ENCODE results near the gene PRDM5.

DNA sequence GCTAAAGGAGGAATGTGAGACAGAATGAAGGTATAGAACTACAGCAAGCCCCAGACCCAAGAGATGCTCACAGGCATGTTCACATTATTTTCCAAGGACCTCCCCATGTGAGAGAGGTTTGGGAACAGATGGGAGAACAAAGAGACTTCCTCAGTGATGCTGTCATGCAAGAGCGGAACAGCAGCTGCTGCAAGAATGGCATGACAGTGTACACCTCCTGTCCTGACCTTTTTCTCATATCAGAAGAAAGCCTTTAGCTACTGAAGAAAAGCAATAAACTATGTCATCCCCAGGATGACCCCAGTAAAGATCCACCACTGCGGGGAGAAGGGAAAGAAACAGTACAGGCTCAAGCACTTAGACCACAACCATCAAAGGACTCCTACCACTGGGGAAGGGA is 7.2 kb downstream of the PRDM5 start:
- TF ChIP-seq, protein P1, sequence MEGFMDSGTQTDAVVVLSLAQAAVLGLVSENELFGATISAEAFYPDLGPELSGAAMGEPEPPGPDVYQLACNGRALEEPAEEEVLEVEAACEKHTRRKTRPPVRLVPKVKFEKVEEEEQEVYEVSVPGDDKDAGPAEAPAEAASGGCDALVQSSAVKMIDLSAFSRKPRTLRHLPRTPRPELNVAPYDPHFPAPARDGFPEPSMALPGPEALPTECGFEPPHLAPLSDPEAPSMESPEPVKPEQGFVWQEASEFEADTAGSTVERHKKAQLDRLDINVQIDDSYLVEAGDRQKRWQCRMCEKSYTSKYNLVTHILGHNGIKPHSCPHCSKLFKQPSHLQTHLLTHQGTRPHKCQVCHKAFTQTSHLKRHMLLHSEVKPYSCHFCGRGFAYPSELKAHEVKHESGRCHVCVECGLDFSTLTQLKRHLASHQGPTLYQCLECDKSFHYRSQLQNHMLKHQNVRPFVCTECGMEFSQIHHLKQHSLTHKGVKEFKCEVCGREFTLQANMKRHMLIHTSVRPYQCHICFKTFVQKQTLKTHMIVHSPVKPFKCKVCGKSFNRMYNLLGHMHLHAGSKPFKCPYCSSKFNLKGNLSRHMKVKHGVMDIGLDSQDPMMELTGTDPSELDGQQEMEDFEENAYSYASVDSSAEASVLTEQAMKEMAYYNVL (CRISPR knock-in tag; IDR thresholded peaks at IDR 0.05; ENCODE audit: borderline replicate concordance) = no peak
- TF ChIP-seq HDAC1 (CRISPR knock-in tag; IDR thresholded peaks at IDR 0.05) = no peak
- TF ChIP-seq, protein P2, sequence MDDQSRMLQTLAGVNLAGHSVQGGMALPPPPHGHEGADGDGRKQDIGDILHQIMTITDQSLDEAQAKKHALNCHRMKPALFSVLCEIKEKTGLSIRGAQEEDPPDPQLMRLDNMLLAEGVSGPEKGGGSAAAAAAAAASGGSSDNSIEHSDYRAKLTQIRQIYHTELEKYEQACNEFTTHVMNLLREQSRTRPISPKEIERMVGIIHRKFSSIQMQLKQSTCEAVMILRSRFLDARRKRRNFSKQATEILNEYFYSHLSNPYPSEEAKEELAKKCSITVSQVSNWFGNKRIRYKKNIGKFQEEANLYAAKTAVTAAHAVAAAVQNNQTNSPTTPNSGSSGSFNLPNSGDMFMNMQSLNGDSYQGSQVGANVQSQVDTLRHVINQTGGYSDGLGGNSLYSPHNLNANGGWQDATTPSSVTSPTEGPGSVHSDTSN (CRISPR knock-in tag; IDR thresholded peaks at IDR 0.05; ENCODE audit: borderline replicate concordance) = no peak
- no peak for TF ChIP-seq ARID2 (CRISPR knock-in tag; IDR thresholded peaks at IDR 0.05; ENCODE audit: borderline replicate concordance)
- no peak for TF ChIP-seq KLF15 (CRISPR knock-in tag; IDR thresholded peaks at IDR 0.05; ENCODE audit: borderline replicate concordance)
- no peak for TF ChIP-seq ZNF251 (CRISPR knock-in tag; IDR thresholded peaks at IDR 0.05)
- TF ChIP-seq MAZ (IDR thresholded peaks at IDR 0.05; ENCODE audit: borderline replicate concordance, low read depth, low read length) = no peak
- TF ChIP-seq MAZ (CRISPR knock-in tag; IDR thresholded peaks at IDR 0.05; ENCODE audit: low read depth) = no peak
- TF ChIP-seq, protein P3, sequence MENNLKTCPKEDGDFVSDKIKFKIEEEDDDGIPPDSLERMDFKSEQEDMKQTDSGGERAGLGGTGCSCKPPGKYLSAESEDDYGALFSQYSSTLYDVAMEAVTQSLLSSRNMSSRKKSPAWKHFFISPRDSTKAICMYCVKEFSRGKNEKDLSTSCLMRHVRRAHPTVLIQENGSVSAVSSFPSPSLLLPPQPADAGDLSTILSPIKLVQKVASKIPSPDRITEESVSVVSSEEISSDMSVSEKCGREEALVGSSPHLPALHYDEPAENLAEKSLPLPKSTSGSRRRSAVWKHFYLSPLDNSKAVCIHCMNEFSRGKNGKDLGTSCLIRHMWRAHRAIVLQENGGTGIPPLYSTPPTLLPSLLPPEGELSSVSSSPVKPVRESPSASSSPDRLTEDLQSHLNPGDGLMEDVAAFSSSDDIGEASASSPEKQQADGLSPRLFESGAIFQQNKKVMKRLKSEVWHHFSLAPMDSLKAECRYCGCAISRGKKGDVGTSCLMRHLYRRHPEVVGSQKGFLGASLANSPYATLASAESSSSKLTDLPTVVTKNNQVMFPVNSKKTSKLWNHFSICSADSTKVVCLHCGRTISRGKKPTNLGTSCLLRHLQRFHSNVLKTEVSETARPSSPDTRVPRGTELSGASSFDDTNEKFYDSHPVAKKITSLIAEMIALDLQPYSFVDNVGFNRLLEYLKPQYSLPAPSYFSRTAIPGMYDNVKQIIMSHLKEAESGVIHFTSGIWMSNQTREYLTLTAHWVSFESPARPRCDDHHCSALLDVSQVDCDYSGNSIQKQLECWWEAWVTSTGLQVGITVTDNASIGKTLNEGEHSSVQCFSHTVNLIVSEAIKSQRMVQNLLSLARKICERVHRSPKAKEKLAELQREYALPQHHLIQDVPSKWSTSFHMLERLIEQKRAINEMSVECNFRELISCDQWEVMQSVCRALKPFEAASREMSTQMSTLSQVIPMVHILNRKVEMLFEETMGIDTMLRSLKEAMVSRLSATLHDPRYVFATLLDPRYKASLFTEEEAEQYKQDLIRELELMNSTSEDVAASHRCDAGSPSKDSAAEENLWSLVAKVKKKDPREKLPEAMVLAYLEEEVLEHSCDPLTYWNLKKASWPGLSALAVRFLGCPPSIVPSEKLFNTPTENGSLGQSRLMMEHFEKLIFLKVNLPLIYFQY (CRISPR knock-in tag; IDR thresholded peaks at IDR 0.05; ENCODE audit: borderline replicate concordance) = no peak
- no peak for TF ChIP-seq ZFY (CRISPR knock-in tag; IDR thresholded peaks at IDR 0.05)
- TF ChIP-seq, protein P4, sequence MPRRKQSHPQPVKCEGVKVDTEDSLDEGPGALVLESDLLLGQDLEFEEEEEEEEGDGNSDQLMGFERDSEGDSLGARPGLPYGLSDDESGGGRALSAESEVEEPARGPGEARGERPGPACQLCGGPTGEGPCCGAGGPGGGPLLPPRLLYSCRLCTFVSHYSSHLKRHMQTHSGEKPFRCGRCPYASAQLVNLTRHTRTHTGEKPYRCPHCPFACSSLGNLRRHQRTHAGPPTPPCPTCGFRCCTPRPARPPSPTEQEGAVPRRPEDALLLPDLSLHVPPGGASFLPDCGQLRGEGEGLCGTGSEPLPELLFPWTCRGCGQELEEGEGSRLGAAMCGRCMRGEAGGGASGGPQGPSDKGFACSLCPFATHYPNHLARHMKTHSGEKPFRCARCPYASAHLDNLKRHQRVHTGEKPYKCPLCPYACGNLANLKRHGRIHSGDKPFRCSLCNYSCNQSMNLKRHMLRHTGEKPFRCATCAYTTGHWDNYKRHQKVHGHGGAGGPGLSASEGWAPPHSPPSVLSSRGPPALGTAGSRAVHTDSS (CRISPR knock-in tag; conservative IDR thresholded peaks at IDR 0.05) = no peak
- TF ChIP-seq CCAR2 (optimal IDR thresholded peaks at IDR 0.05; ENCODE audit: low read depth, low read length) = no peak
- TF ChIP-seq NFIC (IDR thresholded peaks at IDR 0.05; ENCODE audit: low read length) = no peak
- TF ChIP-seq, protein P5, sequence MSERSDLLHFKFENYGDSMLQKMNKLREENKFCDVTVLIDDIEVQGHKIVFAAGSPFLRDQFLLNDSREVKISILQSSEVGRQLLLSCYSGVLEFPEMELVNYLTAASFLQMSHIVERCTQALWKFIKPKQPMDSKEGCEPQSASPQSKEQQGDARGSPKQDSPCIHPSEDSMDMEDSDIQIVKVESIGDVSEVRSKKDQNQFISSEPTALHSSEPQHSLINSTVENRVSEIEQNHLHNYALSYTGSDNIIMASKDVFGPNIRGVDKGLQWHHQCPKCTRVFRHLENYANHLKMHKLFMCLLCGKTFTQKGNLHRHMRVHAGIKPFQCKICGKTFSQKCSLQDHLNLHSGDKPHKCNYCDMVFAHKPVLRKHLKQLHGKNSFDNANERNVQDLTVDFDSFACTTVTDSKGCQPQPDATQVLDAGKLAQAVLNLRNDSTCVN (CRISPR knock-in tag; IDR thresholded peaks at IDR 0.05; ENCODE audit: borderline replicate concordance) = no peak
- TF ChIP-seq, protein P6, sequence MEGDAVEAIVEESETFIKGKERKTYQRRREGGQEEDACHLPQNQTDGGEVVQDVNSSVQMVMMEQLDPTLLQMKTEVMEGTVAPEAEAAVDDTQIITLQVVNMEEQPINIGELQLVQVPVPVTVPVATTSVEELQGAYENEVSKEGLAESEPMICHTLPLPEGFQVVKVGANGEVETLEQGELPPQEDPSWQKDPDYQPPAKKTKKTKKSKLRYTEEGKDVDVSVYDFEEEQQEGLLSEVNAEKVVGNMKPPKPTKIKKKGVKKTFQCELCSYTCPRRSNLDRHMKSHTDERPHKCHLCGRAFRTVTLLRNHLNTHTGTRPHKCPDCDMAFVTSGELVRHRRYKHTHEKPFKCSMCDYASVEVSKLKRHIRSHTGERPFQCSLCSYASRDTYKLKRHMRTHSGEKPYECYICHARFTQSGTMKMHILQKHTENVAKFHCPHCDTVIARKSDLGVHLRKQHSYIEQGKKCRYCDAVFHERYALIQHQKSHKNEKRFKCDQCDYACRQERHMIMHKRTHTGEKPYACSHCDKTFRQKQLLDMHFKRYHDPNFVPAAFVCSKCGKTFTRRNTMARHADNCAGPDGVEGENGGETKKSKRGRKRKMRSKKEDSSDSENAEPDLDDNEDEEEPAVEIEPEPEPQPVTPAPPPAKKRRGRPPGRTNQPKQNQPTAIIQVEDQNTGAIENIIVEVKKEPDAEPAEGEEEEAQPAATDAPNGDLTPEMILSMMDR (CRISPR knock-in tag; IDR thresholded peaks at IDR 0.05) = no peak
